HEK293 (cell line): ENCODE results near the gene INO80E.
"Not testable (repeated sequence)": the region's sequence is repeated elsewhere in the genome, so short reads cannot be mapped to it uniquely, and the experiment has no call there.

ENCODE experiments used
- CTCF ChIA-PET: fragments of 350-600 bp; formaldehyde crosslinking; extraction: SDS; loops from one replicate; lab custom pipeline; 2021; ENCODE audit warnings: antibody characterized with exemption; lab: Yijun Ruan, JAX
- POLR2A ChIA-PET: fragments of 300-600 bp; formaldehyde crosslinking; extraction: SDS; loops from one replicate; lab custom pipeline; 2020; ENCODE audit warnings: antibody characterized with exemption, inconsistent platforms; lab: Yijun Ruan, JAX
- H3K27ac ChIP-seq: fragments of 200-500 bp; sonication (Bioruptor generic); 2 replicates; pipeline ENCODE4 v1.5.1; 2014; ENCODE audit warnings: low read depth, low read length, control low read depth, inconsistent platforms; ENCODE audit errors: extremely low read depth
- H3K36me3 ChIP-seq, 2 experiments: fragments of 200-500 bp in 1 of 2; sonication (Bioruptor generic) in 1 of 2; 1 replicate in 1 of 2; 2 replicates in 1 of 2; pipeline ENCODE4 v1.5.1; 2014 to 2017; ENCODE audit warnings: inconsistent platforms in 2 of 2, low read length in 2 of 2; ENCODE audit not compliant: control insufficient read depth in 2 of 2, insufficient read depth in 1 of 2
- H3K4me1 ChIP-seq: fragments of 200-500 bp; sonication (Bioruptor generic); 2 replicates; pipeline ENCODE4 v1.5.1; 2014; ENCODE audit warnings: mild to moderate bottlenecking, low read length, inconsistent platforms; ENCODE audit not compliant: control insufficient read depth, insufficient read depth
- H3K4me3 ChIP-seq: 2 replicates; pipeline ENCODE4 v1.5.1; 2011; ENCODE audit warnings: low read depth, mild to moderate bottlenecking, control low read depth, low read length, moderate library complexity
- H3K9me3 ChIP-seq: fragments of 200-500 bp; sonication (Bioruptor generic); 2 replicates; pipeline ENCODE4 v1.5.1; 2014; ENCODE audit warnings: low read depth, low read length, inconsistent platforms; ENCODE audit not compliant: control insufficient read depth, insufficient read depth
- BCL6B ChIP-seq: fragments of 450-650 bp; formaldehyde crosslinking; IDR thresholded peaks from 2 replicates; pipeline ENCODE4 v1.5.1; 2017; ENCODE audit warnings: missing biosample characterization, missing genetic modification characterization
- EGR2 ChIP-seq: fragments of 450-650 bp; formaldehyde crosslinking; IDR thresholded peaks from 2 replicates; pipeline ENCODE4 v1.5.1; 2016; ENCODE audit warnings: low read depth, missing biosample characterization, missing genetic modification characterization
- IKZF3 ChIP-seq: fragments of 450-650 bp; IDR thresholded peaks from 2 replicates; pipeline ENCODE4 v1.5.0; 2018; ENCODE audit warnings: missing biosample characterization, mild to moderate bottlenecking, missing genetic modification characterization, moderate library complexity
- KLF1 ChIP-seq: fragments of 450-650 bp; formaldehyde crosslinking; IDR thresholded peaks from 2 replicates; pipeline ENCODE4 v1.5.1; 2016; ENCODE audit warnings: missing biosample characterization, missing genetic modification characterization
- KLF7 ChIP-seq: fragments of 450-650 bp; formaldehyde crosslinking; IDR thresholded peaks from 2 replicates; pipeline ENCODE4 v1.5.1; 2016; ENCODE audit warnings: missing biosample characterization, missing genetic modification characterization, borderline replicate concordance
- KLF9 ChIP-seq: fragments of 450-650 bp; formaldehyde crosslinking; IDR thresholded peaks from 2 replicates; pipeline ENCODE4 v1.5.1; 2016; ENCODE audit warnings: missing biosample characterization, missing genetic modification characterization, low read depth
- PRDM10 ChIP-seq: fragments of 450-650 bp; formaldehyde crosslinking; IDR thresholded peaks from 2 replicates; pipeline ENCODE4 v1.5.1; 2016; ENCODE audit warnings: missing biosample characterization, missing genetic modification characterization
- SCRT1 ChIP-seq: fragments of 450-650 bp; formaldehyde crosslinking; IDR thresholded peaks from 2 replicates; pipeline ENCODE4 v1.5.1; 2016; ENCODE audit warnings: missing biosample characterization, missing genetic modification characterization, borderline replicate concordance
- YY2 ChIP-seq: fragments of 450-650 bp; formaldehyde crosslinking; IDR thresholded peaks from 2 replicates; pipeline ENCODE4 v1.5.1; 2016; ENCODE audit warnings: missing biosample characterization, missing genetic modification characterization
- ZBTB48 ChIP-seq: fragments of 450-650 bp; formaldehyde crosslinking; IDR thresholded peaks from 2 replicates; pipeline ENCODE4 v1.5.1; 2016; ENCODE audit warnings: missing biosample characterization, missing genetic modification characterization
- ZBTB7A ChIP-seq: fragments of 450-650 bp; formaldehyde crosslinking; IDR thresholded peaks from 2 replicates; pipeline ENCODE4 v1.5.1; 2016; ENCODE audit warnings: low read depth, missing biosample characterization, missing genetic modification characterization
- ZFHX2 ChIP-seq: fragments of 450-650 bp; formaldehyde crosslinking; conservative IDR thresholded peaks from 2 replicates; pipeline ENCODE4 v1.5.1; 2016; ENCODE audit warnings: missing biosample characterization, missing genetic modification characterization
- ZNF629 ChIP-seq: fragments of 450-650 bp; formaldehyde crosslinking; IDR thresholded peaks from 2 replicates; pipeline ENCODE4 v1.5.1; 2017; ENCODE audit warnings: missing biosample characterization, missing genetic modification characterization
- ZSCAN5A ChIP-seq: fragments of 450-650 bp; formaldehyde crosslinking; IDR thresholded peaks from 2 replicates; pipeline ENCODE4 v1.5.1; 2016; ENCODE audit warnings: missing biosample characterization, missing genetic modification characterization

Gene INO80E

GRCh38 chr16:30011714-30012504 is 15.9 kb downstream of the INO80E start:
- H3K27ac ChIP-seq: no peak overlapping the region
- ChIA-PET POLR2A (interaction anchor here (0.6 to 0.7 kb wide), 3 partner anchors 20 to 767 kb away, joined by 3 read pairs; no protein-coding TSS in a partner anchor), CTCF (interaction anchor here (1.2 kb wide), 1 partner anchor 10 kb away, joined by 4 read pairs; no protein-coding TSS in a partner anchor)
- no peaks in the 10 kb centered on the region for H3K4me1 ChIP-seq
- no peak overlapping the region for H3K4me3 ChIP-seq
- no peaks in the 10 kb centered on the region for H3K9me3 ChIP-seq
- TF ChIP-seq IKZF3 (tag by site-specific recombination) (0 out of 2 replicates have a peak, but pooled peaks have one; percentile 17), YY2 (tag by site-specific recombination) (no peak), BCL6B (tag by site-specific recombination) (no peak), SCRT1 (0 out of 2 replicates have a peak, but pooled peaks have one; percentile 37), ZNF629 (tag by site-specific recombination) (no peak), PRDM10 (tag by site-specific recombination) (peak; percentile 99), ZBTB48 (tag by site-specific recombination) (0 out of 2 replicates have a peak, but pooled peaks have one; percentile 11), KLF1 (0 out of 2 replicates have a peak, but pooled peaks have one; percentile 8)
- no peaks in the 10 kb centered on the region for H3K36me3 ChIP-seq

GRCh38 chr16:30012598-30012997 is 16.6 kb downstream of the INO80E start:
- H3K36me3 ChIP-seq: not testable (repeated sequence)
- TF ChIP-seq EGR2 (tag by site-specific recombination) (peak; percentile 49; the same call in 1 of the 2 replicates), ZBTB7A (tag by site-specific recombination) (peak; percentile 29; the same call in 1 of the 2 replicates), KLF1 (peak; percentile 75), ZFHX2 (tag by site-specific recombination) (peak; percentile 20; the same call in 1 of the 2 replicates), KLF7 (tag by site-specific recombination) (peak; percentile 61; the same call in 1 of the 2 replicates), KLF9 (0 out of 2 replicates have a peak, but pooled peaks have one; percentile 24), ZSCAN5A (tag by site-specific recombination) (0 out of 2 replicates have a peak, but pooled peaks have one; percentile 32)
- TF ChIP-seq, all 188 proteins: peak for 7; not testable (repeated sequence) for 181
- ChIA-PET POLR2A (interaction anchor here (0.6 to 1.0 kb wide), 2 partner anchors 39 to 222 kb away, joined by 3 to 5 read pairs; no protein-coding TSS in a partner anchor), CTCF (interaction anchor here (0.7 kb wide), 1 partner anchor 8 kb away, joined by 5 read pairs; no protein-coding TSS in a partner anchor)
- H3K9me3 ChIP-seq, H3K4me3 ChIP-seq, H3K27ac ChIP-seq, H3K4me1 ChIP-seq: not testable (repeated sequence)
